Measurements from ENCODE around the gene GIGYF2.

Gene GIGYF2

DNA sequence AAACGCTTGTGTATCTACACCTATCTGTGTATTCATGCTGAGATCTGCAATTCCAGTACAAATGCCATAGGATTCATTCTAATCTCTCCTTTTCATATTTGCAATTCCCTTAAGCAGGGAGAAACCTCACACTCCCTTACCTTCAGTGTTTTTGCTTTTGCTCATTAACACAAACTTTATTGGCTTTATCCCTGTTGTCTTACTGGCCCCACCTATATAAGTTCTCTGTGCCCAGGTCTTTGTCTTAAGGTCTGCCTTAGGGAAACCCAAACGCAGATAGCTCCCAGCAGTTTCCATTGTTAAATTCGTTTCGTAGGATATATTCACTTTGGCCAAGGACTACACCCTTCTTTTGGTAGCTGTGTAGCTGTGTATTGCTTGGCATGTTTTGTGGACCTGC, 169.0 kb downstream of the GIGYF2 start:
- TF ChIP-seq, protein P1, sequence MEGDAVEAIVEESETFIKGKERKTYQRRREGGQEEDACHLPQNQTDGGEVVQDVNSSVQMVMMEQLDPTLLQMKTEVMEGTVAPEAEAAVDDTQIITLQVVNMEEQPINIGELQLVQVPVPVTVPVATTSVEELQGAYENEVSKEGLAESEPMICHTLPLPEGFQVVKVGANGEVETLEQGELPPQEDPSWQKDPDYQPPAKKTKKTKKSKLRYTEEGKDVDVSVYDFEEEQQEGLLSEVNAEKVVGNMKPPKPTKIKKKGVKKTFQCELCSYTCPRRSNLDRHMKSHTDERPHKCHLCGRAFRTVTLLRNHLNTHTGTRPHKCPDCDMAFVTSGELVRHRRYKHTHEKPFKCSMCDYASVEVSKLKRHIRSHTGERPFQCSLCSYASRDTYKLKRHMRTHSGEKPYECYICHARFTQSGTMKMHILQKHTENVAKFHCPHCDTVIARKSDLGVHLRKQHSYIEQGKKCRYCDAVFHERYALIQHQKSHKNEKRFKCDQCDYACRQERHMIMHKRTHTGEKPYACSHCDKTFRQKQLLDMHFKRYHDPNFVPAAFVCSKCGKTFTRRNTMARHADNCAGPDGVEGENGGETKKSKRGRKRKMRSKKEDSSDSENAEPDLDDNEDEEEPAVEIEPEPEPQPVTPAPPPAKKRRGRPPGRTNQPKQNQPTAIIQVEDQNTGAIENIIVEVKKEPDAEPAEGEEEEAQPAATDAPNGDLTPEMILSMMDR (IDR thresholded peaks at IDR 0.05; ENCODE audit: insufficient read depth, low read depth, low read length, missing control alignments), result no peak
- H3K4me3 ChIP-seq (ENCODE audit: low read length), result no peak overlapping the region

GRCh38 chr2:232869138-232870017, 172.2 kb downstream of the GIGYF2 start:
- TF ChIP-seq, protein P1 (IDR thresholded peaks at IDR 0.05; ENCODE audit: insufficient read depth, low read depth, low read length, missing control alignments), result no peak
- no peak for DNase-seq (ENCODE audit: low read depth)
- H3K4me3 ChIP-seq (ENCODE audit: low read length), result no peak overlapping the region

More for the DNA sequence above, 169.0 kb downstream of the GIGYF2 start:
- DNase-seq (ENCODE audit: low read depth), result no peak

GRCh38 chr2:232870018-232870765, 173.1 kb downstream of the GIGYF2 start, which contains the start of gene SNORC:
Gene SNORC (plus strand): TSS chr2:232870264. CDS start chr2:232870342, 78 bp downstream.
- TF ChIP-seq, protein P1 (IDR thresholded peaks at IDR 0.05; ENCODE audit: insufficient read depth, low read depth, low read length, missing control alignments), result no peak
- no peak within 1 kb of the TSS for H3K4me3 ChIP-seq (ENCODE audit: low read length)
- no peak for DNase-seq (ENCODE audit: low read depth)

- TF ChIP-seq, protein P1 (IDR thresholded peaks at IDR 0.05; ENCODE audit: insufficient read depth, low read depth, low read length, missing control alignments), result no peak
- DNase-seq (ENCODE audit: low read depth), result no peak
- no peak overlapping the region for H3K4me3 ChIP-seq (ENCODE audit: low read length)
Measured at GRCh38 chr2:232870766-232871371, 173.7 kb downstream of the GIGYF2 start.

GRCh38 chr2:232871418-232871834, 174.3 kb downstream of the GIGYF2 start:
- H3K4me3 ChIP-seq (ENCODE audit: low read length), result no peak overlapping the region
- TF ChIP-seq, protein P1 (IDR thresholded peaks at IDR 0.05; ENCODE audit: insufficient read depth, low read depth, low read length, missing control alignments), result no peak
- no peak for DNase-seq (ENCODE audit: low read depth)

DNA sequence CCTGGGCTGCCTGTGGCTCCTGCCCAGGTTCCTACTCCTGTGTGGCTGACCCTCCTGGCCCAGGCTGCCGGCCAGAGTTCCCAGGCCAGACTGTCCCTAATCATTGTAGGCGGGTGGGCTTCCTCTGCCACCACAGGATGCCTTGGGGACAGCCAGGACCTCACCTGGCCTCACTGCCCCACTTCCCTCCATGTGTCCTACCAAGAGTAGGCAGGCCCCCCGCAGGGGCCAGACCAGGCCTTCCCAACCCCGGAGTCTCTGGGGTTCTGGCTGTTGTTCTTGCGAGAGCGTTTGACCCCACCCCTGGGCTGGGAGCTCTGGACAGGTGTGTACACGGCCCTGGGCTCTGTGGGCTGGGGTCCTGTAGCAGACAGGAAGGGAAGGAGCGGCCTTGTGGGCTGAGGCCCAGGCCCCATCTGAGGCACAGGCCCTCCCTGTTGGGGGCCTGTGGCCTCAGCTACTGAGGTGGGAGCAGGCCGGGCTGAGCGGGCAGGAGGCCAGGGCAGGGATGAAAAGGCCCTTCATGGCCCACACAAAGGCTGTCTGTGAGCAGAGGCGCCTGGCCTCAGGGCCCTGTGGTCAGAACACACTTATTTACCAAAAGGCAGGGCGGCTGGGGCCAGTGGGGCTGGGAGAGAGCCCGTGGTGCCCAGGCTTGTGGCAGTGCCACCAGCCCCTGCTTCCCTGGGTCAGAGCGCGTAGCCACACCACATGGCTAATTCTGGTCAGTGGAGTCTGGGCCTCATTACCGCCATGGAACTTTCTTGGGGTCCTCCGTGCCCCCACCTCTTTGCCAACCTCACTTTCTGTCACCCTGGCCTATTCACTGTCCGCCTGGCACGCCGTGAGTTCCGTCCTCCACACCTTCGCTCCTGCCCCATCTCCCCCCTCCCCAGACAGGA, 175.0 kb downstream of the GIGYF2 start:
- TF ChIP-seq, protein P1 (IDR thresholded peaks at IDR 0.05; ENCODE audit: insufficient read depth, low read depth, low read length, missing control alignments), result no peak
- DNase-seq (ENCODE audit: low read depth), result no peak
- H3K4me3 ChIP-seq (ENCODE audit: low read length), result no peak overlapping the region

Measured in epithelial cell of esophagus (primary cell).